GM19099 (cell line): ENCODE measurements around the gene GOLGA8G.
"Not testable (repeated sequence)": the region's sequence is repeated elsewhere in the genome, so short reads cannot be mapped to it uniquely, and the experiment has no call there.

ENCODE experiments used
- POLR2A ChIP-seq: IDR thresholded peaks from 3 replicates; pipeline ENCODE4 v1.6.1; 2011; ENCODE audit warnings: low read depth; ENCODE audit not compliant: insufficient read length; ENCODE audit errors: extremely low read depth

GOLGA8G gene

GRCh38 chr15:28532954-28533353 lies at the start of gene GOLGA8G:
TSS of gene GOLGA8G (minus strand) at chr15:28532971. CDS start at chr15:28532909, 62 bp downstream.
- not testable (repeated sequence) for TF ChIP-seq POLR2A

GRCh38 chr15:28553268-28553667 lies 20.5 kb upstream of the GOLGA8G start, which contains the start of gene GOLGA6L25:
TSS of gene GOLGA6L25 (plus strand) at chr15:28553568. CDS start at chr15:28553629, 61 bp downstream.
- TF ChIP-seq POLR2A = not testable (repeated sequence)
